A549 (cell line): Measurements from ENCODE around the gene WFDC5. TPM values are rescaled to one million over a fixed set of nuclear protein-coding genes. Genes with fewer than 3 reads are reported as not detected.

Experiments
- ATAC-seq, 2 experiments: fragments of 200-7000 bp in 1 of 2; fragments of >200 bp in 1 of 2; cut with Nextera tagmentation in 1 of 2; cut with Tn5 transposase in 1 of 2; 3 replicates each; pipeline versions ENCODE4 v1.8.0 to v1.9.1; 2018 to 2020; ENCODE audit warnings: mild to moderate bottlenecking in 1 of 2, moderate library complexity in 1 of 2
- CTCF ChIA-PET: fragments of 300-600 bp; sonication (Branson Sonifier 250); formaldehyde crosslinking; extraction: SDS; loops from one replicate; lab custom pipeline; 2021; ENCODE audit warnings: antibody characterized with exemption, inconsistent platforms; lab: Yijun Ruan, JAX
- POLR2A ChIA-PET: fragments of 350-600 bp; formaldehyde crosslinking; extraction: SDS; loops from one replicate; lab custom pipeline; 2021; ENCODE audit warnings: antibody characterized with exemption, inconsistent platforms; lab: Yijun Ruan, JAX
- DNase-seq, 2 experiments: peaks; one replicate each; pipeline versions ENCODE4 v3.0.0 to v3.0.0-alpha.2; 2011 to 2016; ENCODE audit warnings: low read depth in 1 of 2, low spot score in 1 of 2
- FAIRE-seq: peaks from 2 replicates; lab custom pipeline; 2011; peaks lifted over from hg19 to GRCh38; lab: Jason Lieb, UNC
- H3K27ac ChIP-seq, 2 experiments: fragments of >200 bp; sonication (Bioruptor Twin); formaldehyde crosslinking; 3 replicates each; pipeline ENCODE4 v1.5.1; 2016 to 2017
- H3K4me1 ChIP-seq: fragments of >200 bp; sonication (Bioruptor Twin); formaldehyde crosslinking; 3 replicates; pipeline ENCODE4 v1.6.1; 2016
- H3K4me2 ChIP-seq: fragments of >200 bp; sonication (Bioruptor Twin); formaldehyde crosslinking; 3 replicates; pipeline ENCODE4 v1.6.1; 2016
- H3K4me3 ChIP-seq: fragments of >200 bp; sonication (Bioruptor Twin); formaldehyde crosslinking; 3 replicates; pipeline ENCODE4 v1.5.1; 2016
- H3K9me3 ChIP-seq: fragments of >200 bp; sonication (Bioruptor Twin); formaldehyde crosslinking; 3 replicates; pipeline ENCODE4 v1.6.1; 2016
- CBX8 ChIP-seq: fragments of 200-600 bp; sonication (generic); IDR thresholded peaks from 2 replicates; pipeline ENCODE4 v1.6.1; 2016
- CHD4 ChIP-seq: fragments of 200-600 bp; sonication (generic); IDR thresholded peaks from 2 replicates; pipeline ENCODE4 v1.6.1; 2016; ENCODE audit warnings: antibody characterized with exemption, mild to moderate bottlenecking, borderline replicate concordance
- FOSB ChIP-seq: fragments of 250-450 bp; sonication (Bioruptor Pico); IDR thresholded peaks from 2 replicates; pipeline ENCODE4 v1.5.0; 2020; ENCODE audit warnings: mild to moderate bottlenecking, moderate library complexity
- HOXA7 ChIP-seq: fragments of 250-450 bp; sonication (Bioruptor Pico); IDR thresholded peaks from 2 replicates; pipeline ENCODE4 v1.5.0; 2020; ENCODE audit warnings: mild to moderate bottlenecking, moderate library complexity
- HOXB13 ChIP-seq: fragments of 250-450 bp; sonication (Bioruptor Pico); IDR thresholded peaks from 2 replicates; pipeline ENCODE4 v1.5.0; 2020; ENCODE audit warnings: low read depth, mild to moderate bottlenecking, moderate library complexity
- JUNB ChIP-seq: fragments of >200 bp; sonication (Bioruptor Twin); formaldehyde crosslinking; IDR thresholded peaks from 2 replicates; pipeline ENCODE4 v1.6.1; 2016
- MAFK ChIP-seq: fragments of 450-650 bp; IDR thresholded peaks from 2 replicates; pipeline ENCODE4 v1.6.1; 2014; ENCODE audit not compliant: partially characterized antibody
- NR3C1 ChIP-seq: fragments of >200 bp; sonication (Bioruptor Twin); formaldehyde crosslinking; IDR thresholded peaks from 3 replicates; pipeline ENCODE4 v1.6.1; 2017
- POLR2AphosphoS2 ChIP-seq: conservative IDR thresholded peaks from 2 replicates; pipeline ENCODE4 v1.6.1; 2012; ENCODE audit warnings: low read length, improper control_type of control experiment, inconsistent platforms
- ZC3H11A ChIP-seq: fragments of 450-650 bp; IDR thresholded peaks from 2 replicates; pipeline ENCODE4 v1.6.1; 2014; ENCODE audit warnings: antibody characterized with exemption, mild to moderate bottlenecking
- ZSCAN20 ChIP-seq: fragments of 250-450 bp; sonication (Bioruptor Pico); IDR thresholded peaks from 2 replicates; pipeline ENCODE4 v1.8.0; 2022; ENCODE audit warnings: mild to moderate bottlenecking, moderate library complexity
- WGBS: methylation state at CpG from one replicate; pipeline ENCODE4 v1.1.6; 2017; ENCODE audit errors: missing lambda C conversion rate; 5-methylcytosine and 5-hydroxymethylcytosine counted together
- polyA plus RNA-seq, 4 experiments: library from polyadenylated mRNA; depleted of rRNA in 3 of 4; stranded (reverse); fragments of >200 nt; fragmentation: RNase III in 1 of 4; extraction: RNeasy Plus Mini Kit Qiagen cat#74134 plus additional on column Dnase treatment in 1 of 4; gene quantifications; 2 replicates in 3 of 4; 3 replicates in 1 of 4; pipeline ENCODE4 v1.2.3, GENCODE V29; 2011 to 2017
- TF ChIP-seq, protein P1 (sequence below): fragments of >200 bp; sonication (Bioruptor Twin); formaldehyde crosslinking; IDR thresholded peaks from 3 replicates; pipeline ENCODE4 v1.6.1; 2016
- TF ChIP-seq, protein P2 (sequence below): IDR thresholded peaks from 2 replicates; pipeline ENCODE4 v1.6.1; 2012
- TF ChIP-seq, protein P3 (sequence below): fragments of >200 bp; sonication (Bioruptor Twin); formaldehyde crosslinking; IDR thresholded peaks from 2 replicates; pipeline ENCODE4 v1.6.1; 2016
- TF ChIP-seq, protein P4 (sequence below): IDR thresholded peaks from 2 replicates; pipeline ENCODE4 v1.6.1; 2012
- TF ChIP-seq, protein P5 (sequence below): fragments of 200-600 bp; sonication (generic); IDR thresholded peaks from 2 replicates; pipeline ENCODE4 v1.6.1; 2016; ENCODE audit warnings: antibody characterized with exemption, mild to moderate bottlenecking, moderate library complexity

Gene WFDC5
- polyA plus RNA-seq, 2 of the 4 experiments (the other 2 are of a cell fraction), result not detected

DNA sequence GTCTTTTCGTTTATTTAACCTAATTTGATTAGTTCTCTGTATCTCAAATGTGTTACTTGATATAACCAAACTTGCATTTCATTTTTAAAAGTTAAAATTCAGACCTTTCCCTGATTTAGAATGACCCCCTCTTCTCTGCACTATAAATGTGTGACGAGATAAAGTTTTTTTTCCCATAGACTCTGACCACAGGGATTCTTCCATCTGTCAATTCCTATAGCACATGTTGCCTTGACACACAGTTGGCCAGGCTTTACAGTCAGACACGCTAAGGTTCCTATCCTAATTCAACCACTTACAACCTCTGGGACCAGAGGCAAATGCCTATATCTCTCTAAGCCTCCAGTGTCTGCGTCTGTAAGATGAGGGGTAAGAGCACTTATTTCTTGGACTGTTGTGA is 54.7 kb downstream of the WFDC5 start:
- Histone ChIP-seq H3K4me1 (peaks cover 43% of the 10 kb centered on the region), H3K4me2 (no peak overlapping the region; the same call in 2 of the 3 replicates), H3K4me3 (no peak overlapping the region), H3K9me3 (no peaks in the 10 kb centered on the region), H3K27ac (peak overlapping the region; percentile 55 to 68; a peak in 5 of 6 replicates)
- WGBS, result 85% methylated on average over 4 of the region's 4 CpGs
- ChIA-PET CTCF (interaction anchor here (0.9 to 3.0 kb wide), 6 partner anchors 11 to 233 kb away, joined by 3 to 20 read pairs (median 5); no protein-coding TSS in a partner anchor), POLR2A (no interaction called here)
- FAIRE-seq (no peak), ATAC-seq (no peak; a peak in 1 of 6 replicates), DNase-seq (no peak)
- TF ChIP-seq CHD4, result no peak
- no peak for TF ChIP-seq HOXB13 (CRISPR knock-in tag)
- no peak for TF ChIP-seq NR3C1
- TF ChIP-seq, protein P1, sequence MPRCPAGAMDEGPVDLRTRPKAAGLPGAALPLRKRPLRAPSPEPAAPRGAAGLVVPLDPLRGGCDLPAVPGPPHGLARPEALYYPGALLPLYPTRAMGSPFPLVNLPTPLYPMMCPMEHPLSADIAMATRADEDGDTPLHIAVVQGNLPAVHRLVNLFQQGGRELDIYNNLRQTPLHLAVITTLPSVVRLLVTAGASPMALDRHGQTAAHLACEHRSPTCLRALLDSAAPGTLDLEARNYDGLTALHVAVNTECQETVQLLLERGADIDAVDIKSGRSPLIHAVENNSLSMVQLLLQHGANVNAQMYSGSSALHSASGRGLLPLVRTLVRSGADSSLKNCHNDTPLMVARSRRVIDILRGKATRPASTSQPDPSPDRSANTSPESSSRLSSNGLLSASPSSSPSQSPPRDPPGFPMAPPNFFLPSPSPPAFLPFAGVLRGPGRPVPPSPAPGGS, result no peak
- TF ChIP-seq ZSCAN20, result no peak
- no peak for TF ChIP-seq HOXA7 (CRISPR knock-in tag)
- no peak for TF ChIP-seq JUNB
- TF ChIP-seq, protein P2, sequence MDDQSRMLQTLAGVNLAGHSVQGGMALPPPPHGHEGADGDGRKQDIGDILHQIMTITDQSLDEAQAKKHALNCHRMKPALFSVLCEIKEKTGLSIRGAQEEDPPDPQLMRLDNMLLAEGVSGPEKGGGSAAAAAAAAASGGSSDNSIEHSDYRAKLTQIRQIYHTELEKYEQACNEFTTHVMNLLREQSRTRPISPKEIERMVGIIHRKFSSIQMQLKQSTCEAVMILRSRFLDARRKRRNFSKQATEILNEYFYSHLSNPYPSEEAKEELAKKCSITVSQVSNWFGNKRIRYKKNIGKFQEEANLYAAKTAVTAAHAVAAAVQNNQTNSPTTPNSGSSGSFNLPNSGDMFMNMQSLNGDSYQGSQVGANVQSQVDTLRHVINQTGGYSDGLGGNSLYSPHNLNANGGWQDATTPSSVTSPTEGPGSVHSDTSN, result no peak
- no peak for TF ChIP-seq ZC3H11A
- TF ChIP-seq FOSB (CRISPR knock-in tag), result no peak
- TF ChIP-seq MAFK, result no peak
- TF ChIP-seq, protein P3, sequence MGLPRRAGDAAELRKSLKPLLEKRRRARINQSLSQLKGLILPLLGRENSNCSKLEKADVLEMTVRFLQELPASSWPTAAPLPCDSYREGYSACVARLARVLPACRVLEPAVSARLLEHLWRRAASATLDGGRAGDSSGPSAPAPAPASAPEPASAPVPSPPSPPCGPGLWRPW, result no peak
- TF ChIP-seq, protein P4, sequence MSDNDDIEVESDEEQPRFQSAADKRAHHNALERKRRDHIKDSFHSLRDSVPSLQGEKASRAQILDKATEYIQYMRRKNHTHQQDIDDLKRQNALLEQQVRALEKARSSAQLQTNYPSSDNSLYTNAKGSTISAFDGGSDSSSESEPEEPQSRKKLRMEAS, result no peak
- TF ChIP-seq, protein P5, sequence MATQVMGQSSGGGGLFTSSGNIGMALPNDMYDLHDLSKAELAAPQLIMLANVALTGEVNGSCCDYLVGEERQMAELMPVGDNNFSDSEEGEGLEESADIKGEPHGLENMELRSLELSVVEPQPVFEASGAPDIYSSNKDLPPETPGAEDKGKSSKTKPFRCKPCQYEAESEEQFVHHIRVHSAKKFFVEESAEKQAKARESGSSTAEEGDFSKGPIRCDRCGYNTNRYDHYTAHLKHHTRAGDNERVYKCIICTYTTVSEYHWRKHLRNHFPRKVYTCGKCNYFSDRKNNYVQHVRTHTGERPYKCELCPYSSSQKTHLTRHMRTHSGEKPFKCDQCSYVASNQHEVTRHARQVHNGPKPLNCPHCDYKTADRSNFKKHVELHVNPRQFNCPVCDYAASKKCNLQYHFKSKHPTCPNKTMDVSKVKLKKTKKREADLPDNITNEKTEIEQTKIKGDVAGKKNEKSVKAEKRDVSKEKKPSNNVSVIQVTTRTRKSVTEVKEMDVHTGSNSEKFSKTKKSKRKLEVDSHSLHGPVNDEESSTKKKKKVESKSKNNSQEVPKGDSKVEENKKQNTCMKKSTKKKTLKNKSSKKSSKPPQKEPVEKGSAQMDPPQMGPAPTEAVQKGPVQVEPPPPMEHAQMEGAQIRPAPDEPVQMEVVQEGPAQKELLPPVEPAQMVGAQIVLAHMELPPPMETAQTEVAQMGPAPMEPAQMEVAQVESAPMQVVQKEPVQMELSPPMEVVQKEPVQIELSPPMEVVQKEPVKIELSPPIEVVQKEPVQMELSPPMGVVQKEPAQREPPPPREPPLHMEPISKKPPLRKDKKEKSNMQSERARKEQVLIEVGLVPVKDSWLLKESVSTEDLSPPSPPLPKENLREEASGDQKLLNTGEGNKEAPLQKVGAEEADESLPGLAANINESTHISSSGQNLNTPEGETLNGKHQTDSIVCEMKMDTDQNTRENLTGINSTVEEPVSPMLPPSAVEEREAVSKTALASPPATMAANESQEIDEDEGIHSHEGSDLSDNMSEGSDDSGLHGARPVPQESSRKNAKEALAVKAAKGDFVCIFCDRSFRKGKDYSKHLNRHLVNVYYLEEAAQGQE, result no peak
- TF ChIP-seq CBX8, result no peak
- no peak for TF ChIP-seq POLR2AphosphoS2

Other genes with a start within 250 kb of the WFDC5 start
- 163 and 174 TPM in 2 replicates for gene YWHAB, start 229.5 kb downstream of the WFDC5 start, polyA plus RNA-seq (2011; rRNA removed)
- 204 to 213 TPM (median 205 TPM) in 3 replicates for gene YWHAB, start 229.5 kb downstream of the WFDC5 start, polyA plus RNA-seq (2017; fragmentation: RNase III; extraction: RNeasy Plus Mini Kit Qiagen cat#74134 plus additional on column Dnase treatment)
- 72.7 and 73.1 TPM in 2 replicates for gene PABPC1L, start 205.1 kb downstream of the WFDC5 start, polyA plus RNA-seq (2011; rRNA removed)
- 35.1 to 45.4 TPM (median 37.1 TPM) in 3 replicates for gene PABPC1L, start 205.1 kb downstream of the WFDC5 start, polyA plus RNA-seq (2017; fragmentation: RNase III; extraction: RNeasy Plus Mini Kit Qiagen cat#74134 plus additional on column Dnase treatment)
- 23.4 and 29.8 TPM in 2 replicates for gene TOMM34, start 154.8 kb downstream of the WFDC5 start, polyA plus RNA-seq (2011; rRNA removed)
- gene TOMM34, start 154.8 kb downstream of the WFDC5 start, polyA plus RNA-seq (2017; fragmentation: RNase III; extraction: RNeasy Plus Mini Kit Qiagen cat#74134 plus additional on column Dnase treatment), result 30.0 to 32.1 TPM (median 30.8 TPM) in 3 replicates
- 27.8 and 34.5 TPM in 2 replicates for gene STK4, start 148.7 kb downstream of the WFDC5 start, polyA plus RNA-seq (2011; rRNA removed)
- 14.5 to 14.6 TPM (median 14.5 TPM) in 3 replicates for gene STK4, start 148.7 kb downstream of the WFDC5 start, polyA plus RNA-seq (2017; fragmentation: RNase III; extraction: RNeasy Plus Mini Kit Qiagen cat#74134 plus additional on column Dnase treatment)
- gene KCNS1, start 14.0 kb downstream of the WFDC5 start, polyA plus RNA-seq (2011; rRNA removed), result not detected in 2 replicates
- not detected in 3 replicates for gene KCNS1, start 14.0 kb downstream of the WFDC5 start, polyA plus RNA-seq (2017; fragmentation: RNase III; extraction: RNeasy Plus Mini Kit Qiagen cat#74134 plus additional on column Dnase treatment)
- gene WFDC12, start 9.3 kb upstream of the WFDC5 start, polyA plus RNA-seq (2011; rRNA removed), result not detected in 2 replicates
- not detected in 3 replicates for gene WFDC12, start 9.3 kb upstream of the WFDC5 start, polyA plus RNA-seq (2017; fragmentation: RNase III; extraction: RNeasy Plus Mini Kit Qiagen cat#74134 plus additional on column Dnase treatment)
- gene PI3, start 59.7 kb upstream of the WFDC5 start, polyA plus RNA-seq (2011; rRNA removed), result 0.35 and 1.1 TPM in 2 replicates
- 0.18 to 0.39 TPM in 2 of 3 replicates, not detected in the other for gene PI3, start 59.7 kb upstream of the WFDC5 start, polyA plus RNA-seq (2017; fragmentation: RNase III; extraction: RNeasy Plus Mini Kit Qiagen cat#74134 plus additional on column Dnase treatment)
- gene SEMG1, start 91.9 kb upstream of the WFDC5 start, polyA plus RNA-seq (2011; rRNA removed), result not detected in 2 replicates
- not detected in 3 replicates for gene SEMG1, start 91.9 kb upstream of the WFDC5 start, polyA plus RNA-seq (2017; fragmentation: RNase III; extraction: RNeasy Plus Mini Kit Qiagen cat#74134 plus additional on column Dnase treatment)
- not detected in 2 replicates for gene SEMG2, start 106.2 kb upstream of the WFDC5 start, polyA plus RNA-seq (2011; rRNA removed)
- not detected in 3 replicates for gene SEMG2, start 106.2 kb upstream of the WFDC5 start, polyA plus RNA-seq (2017; fragmentation: RNase III; extraction: RNeasy Plus Mini Kit Qiagen cat#74134 plus additional on column Dnase treatment)
- gene SLPI, start 139.4 kb upstream of the WFDC5 start, polyA plus RNA-seq (2011; rRNA removed), result 27.0 and 59.1 TPM in 2 replicates
- 3.7 to 4.5 TPM (median 3.7 TPM) in 3 replicates for gene SLPI, start 139.4 kb upstream of the WFDC5 start, polyA plus RNA-seq (2017; fragmentation: RNase III; extraction: RNeasy Plus Mini Kit Qiagen cat#74134 plus additional on column Dnase treatment)
- gene RBPJL, start 191.7 kb upstream of the WFDC5 start, polyA plus RNA-seq (2011; rRNA removed), result not detected in 2 replicates
- not detected in 3 replicates for gene RBPJL, start 191.7 kb upstream of the WFDC5 start, polyA plus RNA-seq (2017; fragmentation: RNase III; extraction: RNeasy Plus Mini Kit Qiagen cat#74134 plus additional on column Dnase treatment)
- gene MATN4, start 193.1 kb upstream of the WFDC5 start, polyA plus RNA-seq (2011; rRNA removed), result 0.04 TPM in 1 of 2 replicates, not detected in the other
- gene MATN4, start 193.1 kb upstream of the WFDC5 start, polyA plus RNA-seq (2017; fragmentation: RNase III; extraction: RNeasy Plus Mini Kit Qiagen cat#74134 plus additional on column Dnase treatment), result 0.05 to 0.08 TPM (median 0.05 TPM) in 3 replicates
- 27.4 and 29.0 TPM in 2 replicates for gene SDC4, start 233.2 kb upstream of the WFDC5 start, polyA plus RNA-seq (2011; rRNA removed)
- gene SDC4, start 233.2 kb upstream of the WFDC5 start, polyA plus RNA-seq (2017; fragmentation: RNase III; extraction: RNeasy Plus Mini Kit Qiagen cat#74134 plus additional on column Dnase treatment), result 35.6 to 40.2 TPM (median 39.2 TPM) in 3 replicates
- gene SYS1, start 248.0 kb upstream of the WFDC5 start, polyA plus RNA-seq (2011; rRNA removed), result 27.6 and 30.5 TPM in 2 replicates
- 20.2 to 20.5 TPM (median 20.2 TPM) in 3 replicates for gene SYS1, start 248.0 kb upstream of the WFDC5 start, polyA plus RNA-seq (2017; fragmentation: RNase III; extraction: RNeasy Plus Mini Kit Qiagen cat#74134 plus additional on column Dnase treatment)